HCT116 (cell line): ENCODE measurements around the gene ITGA2B. TPM values are rescaled to one million over a fixed set of nuclear protein-coding genes. Genes with fewer than 3 reads are reported as not detected.

ENCODE experiments used
- ATAC-seq: fragments of 200-7000 bp; cut with Tn5 transposase; 2 replicates; pipeline ENCODE4 v1.9.1; 2020; ENCODE audit warnings: mild to moderate bottlenecking, moderate library complexity
- BruUV-seq: library from RNA; stranded (reverse); fragments of 400-500 nt; replicated peaks from 2 replicates; lab custom pipeline; 2021; lab: Mats Ljungman, UMichigan
- CTCF ChIA-PET: fragments of 300-600 bp; sonication (Branson Sonifier 250); formaldehyde crosslinking; loops from one replicate; lab custom pipeline; 2021; ENCODE audit warnings: antibody characterized with exemption; lab: Charles Lee
- POLR2A ChIA-PET: fragments of 300-600, 350-600 bp; sonication (Branson Sonifier 250); formaldehyde crosslinking; loops from one replicate; lab custom pipeline; 2021; ENCODE audit warnings: antibody characterized with exemption; lab: Charles Lee
- RAD21 ChIA-PET, 2 experiments: fragments of 300-600 bp; sonication (Branson Sonifier 250); formaldehyde crosslinking; loops; one replicate each; lab custom pipeline; 2023; ENCODE audit warnings: low total read pairs in 2 of 2; ENCODE audit not compliant: uncharacterized antibody in 2 of 2, unreplicated experiment in 2 of 2, low non-redundant PET in 1 of 2; lab: Charles Lee
- DNase-seq: peaks from one replicate; pipeline ENCODE4 v3.0.0-alpha.2; 2010; ENCODE audit warnings: low read depth, low spot score
- H2AFZ ChIP-seq: fragments of 200-600 bp; shearing (Covaris generic), sonication (generic); 2 replicates; pipeline ENCODE4 v1.6.1; 2017; ENCODE audit warnings: low read depth, mixed run types, mixed read lengths, antibody characterized with exemption, low read length; ENCODE audit not compliant: poor library complexity, severe bottlenecking
- H3K27ac ChIP-seq: 2 replicates; pipeline ENCODE4 v1.5.1; 2012; ENCODE audit warnings: low read depth, low read length
- H3K27me3 ChIP-seq: fragments of 200-600 bp; sonication (generic); 2 replicates; pipeline ENCODE4 v1.6.1; 2016; ENCODE audit warnings: mixed run types, low read length, mixed read lengths; ENCODE audit not compliant: insufficient read depth
- H3K36me3 ChIP-seq, 2 experiments: fragments of 200-500 bp in 1 of 2; fragments of 200-600 bp in 1 of 2; sonication (Bioruptor generic) in 1 of 2; sonication (generic) in 1 of 2; 2 replicates each; pipeline versions ENCODE4 v1.5.1 to v1.6.1; 2014 to 2016; ENCODE audit warnings: low read length in 2 of 2, inconsistent platforms in 1 of 2, mixed read lengths in 1 of 2, mixed run types in 1 of 2; ENCODE audit not compliant: insufficient read depth in 2 of 2, control insufficient read depth in 1 of 2
- H3K4me1 ChIP-seq, 2 experiments: fragments of 200-600 bp in 1 of 2; sonication (generic) in 1 of 2; 2 replicates each; pipeline versions ENCODE4 v1.5.1 to v1.6.1; 2012 to 2017; ENCODE audit warnings: low read length in 2 of 2, inconsistent platforms in 1 of 2, mild to moderate bottlenecking in 1 of 2, mixed read lengths in 1 of 2, mixed run types in 1 of 2, moderate library complexity in 1 of 2; ENCODE audit not compliant: insufficient read depth in 2 of 2, control insufficient read depth in 1 of 2
- H3K4me2 ChIP-seq: fragments of 200-600 bp; sonication (generic); 2 replicates; pipeline ENCODE4 v1.6.1; 2017; ENCODE audit warnings: mixed run types, low read length, mixed read lengths
- H3K4me3 ChIP-seq, 2 experiments: fragments of 200-600 bp in 1 of 2; sonication (generic) in 1 of 2; replicated peaks in 1 of 2; 2 replicates each; pipeline ENCODE4 v1.5.1; 2011 to 2016; ENCODE audit warnings: low read length in 2 of 2, control low read depth in 1 of 2, low read depth in 1 of 2, mild to moderate bottlenecking in 1 of 2, mixed read lengths in 1 of 2, mixed run types in 1 of 2
- H3K79me2 ChIP-seq: fragments of 200-600 bp; sonication (generic); 2 replicates; pipeline ENCODE4 v1.6.1; 2017; ENCODE audit warnings: mild to moderate bottlenecking, mixed run types, low read length, moderate library complexity, mixed read lengths; ENCODE audit not compliant: insufficient read depth
- H3K9ac ChIP-seq: fragments of 200-600 bp; sonication (generic); 2 replicates; pipeline ENCODE4 v1.6.1; 2016; ENCODE audit warnings: low read length, mixed read lengths
- H3K9me2 ChIP-seq: fragments of 200-600 bp; sonication (generic), shearing (Covaris generic); 2 replicates; pipeline ENCODE4 v1.6.1; 2017; ENCODE audit warnings: mixed run types, mild to moderate bottlenecking, moderate library complexity; ENCODE audit not compliant: insufficient read depth
- H3K9me3 ChIP-seq, 2 experiments: fragments of 200-500 bp in 1 of 2; fragments of 200-600 bp in 1 of 2; sonication (Bioruptor generic) in 1 of 2; sonication (generic) in 1 of 2; 2 replicates each; pipeline ENCODE4 v1.6.1; 2014 to 2017; ENCODE audit warnings: low read length in 2 of 2, mixed read lengths in 2 of 2, inconsistent platforms in 1 of 2, low read depth in 1 of 2, mild to moderate bottlenecking in 1 of 2, mixed run types in 1 of 2, moderate library complexity in 1 of 2; ENCODE audit not compliant: control insufficient read depth in 1 of 2, insufficient read depth in 1 of 2
- H4K20me1 ChIP-seq: fragments of 200-600 bp; sonication (generic), shearing (Covaris generic); 2 replicates; pipeline ENCODE4 v1.6.1; 2017; ENCODE audit warnings: mixed run types, mild to moderate bottlenecking, moderate library complexity; ENCODE audit not compliant: insufficient read depth
- ATF3 ChIP-seq: IDR thresholded peaks from 2 replicates; pipeline ENCODE4 v1.6.1; 2012
- CBX3 ChIP-seq: IDR thresholded peaks from 2 replicates; pipeline ENCODE4 v1.6.1; 2012; ENCODE audit warnings: low read depth
- FOSL1 ChIP-seq: IDR thresholded peaks from 2 replicates; pipeline ENCODE4 v1.6.1; 2012; ENCODE audit warnings: low read depth
- POLR2AphosphoS5 ChIP-seq: IDR thresholded peaks from 2 replicates; pipeline ENCODE4 v1.6.1; 2011; ENCODE audit warnings: mild to moderate bottlenecking, low read depth, low read length, moderate library complexity
- ZFX ChIP-seq: fragments of 450-650 bp; IDR thresholded peaks from 2 replicates; pipeline ENCODE4 v1.6.1; 2017
- intact Hi-C: fragments of 100-400 bp; cut with micrococcal nuclease; formaldehyde crosslinking; loops from 2 replicates; pipeline ENCODE4 v1.10.0; 2022
- total RNA-seq: library from RNA; stranded (reverse); gene quantifications from one replicate; pipeline ENCODE4 v1.2.1, GENCODE V29; 2021; ENCODE audit not compliant: unreplicated experiment
- TF ChIP-seq, protein P1 (sequence below): IDR thresholded peaks from 2 replicates; pipeline ENCODE4 v1.6.1; 2011; ENCODE audit warnings: mild to moderate bottlenecking, low read length, moderate library complexity; ENCODE audit not compliant: insufficient replicate concordance; ENCODE audit errors: extremely low read depth

The ITGA2B gene
- total RNA-seq, 1 experiment from 2014 or later = 7.6 TPM

DNA sequence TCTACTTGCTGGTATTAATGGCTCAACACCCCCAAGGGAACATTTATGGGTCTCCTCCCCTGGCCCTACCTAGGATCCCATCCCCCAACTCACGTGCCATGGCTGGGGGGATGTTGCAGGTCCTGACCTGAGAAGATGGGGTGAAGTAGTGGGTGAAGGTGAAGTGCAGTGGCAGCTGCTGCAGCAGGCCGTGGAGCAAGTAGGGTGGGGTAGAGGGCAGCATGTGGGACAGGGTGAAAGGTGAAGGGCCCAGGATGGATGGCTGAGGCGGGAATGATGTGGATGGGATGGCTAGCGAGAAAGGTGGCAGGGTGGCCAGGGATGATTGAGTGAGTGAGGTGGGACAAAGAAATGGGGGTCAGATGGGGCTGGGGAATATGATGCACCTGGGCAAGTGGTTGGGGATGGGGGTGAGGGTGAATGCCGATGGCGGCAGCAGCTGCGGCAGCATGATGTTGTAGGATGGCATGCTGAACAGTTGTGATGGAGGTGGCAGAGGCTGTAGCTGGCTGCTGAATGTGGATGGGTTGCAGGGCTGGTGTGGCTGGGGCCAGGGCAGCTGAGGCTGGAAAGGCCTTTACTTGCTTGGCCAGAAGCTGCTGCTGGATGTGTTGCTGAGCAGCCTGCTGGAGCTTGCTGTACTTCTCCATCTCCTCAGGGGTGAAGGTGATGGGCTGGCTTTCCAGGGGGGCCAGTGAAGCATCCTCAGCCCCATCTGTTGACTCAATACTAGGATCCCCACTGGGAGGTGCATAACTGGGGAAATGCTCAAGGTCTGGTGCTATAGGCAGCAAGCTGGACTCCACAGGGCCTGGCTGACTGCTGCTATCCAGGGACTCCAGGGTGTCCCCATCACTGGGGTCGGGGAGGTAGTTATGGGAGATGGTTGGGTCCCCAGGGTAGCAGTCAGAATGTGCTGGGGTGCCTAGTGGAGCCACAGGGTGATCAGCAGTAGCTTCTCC lies 8.3 kb upstream of the ITGA2B start:
- ChIA-PET POLR2A (no interaction called here), RAD21 (no interaction called here), CTCF (interaction anchor here (0.8 kb wide), 1 partner anchor 126 kb away, joined by 4 read pairs; no protein-coding TSS in a partner anchor)
- H2AFZ ChIP-seq = no peak overlapping the region
- H3K4me3 ChIP-seq = no peak overlapping the region
- no peaks in the 10 kb centered on the region for H3K9me2 ChIP-seq
- intact Hi-C loops = no loop called here
- H3K4me1 ChIP-seq = no peaks in the 10 kb centered on the region
- no peaks in the 10 kb centered on the region for H3K9me3 ChIP-seq
- DNase-seq (no peak), ATAC-seq (no peak)
- no peak for TF ChIP-seq POLR2AphosphoS5
- no peak for TF ChIP-seq CBX3
- no peak for TF ChIP-seq ATF3
- TF ChIP-seq ZFX = no peak
- TF ChIP-seq, protein P1, sequence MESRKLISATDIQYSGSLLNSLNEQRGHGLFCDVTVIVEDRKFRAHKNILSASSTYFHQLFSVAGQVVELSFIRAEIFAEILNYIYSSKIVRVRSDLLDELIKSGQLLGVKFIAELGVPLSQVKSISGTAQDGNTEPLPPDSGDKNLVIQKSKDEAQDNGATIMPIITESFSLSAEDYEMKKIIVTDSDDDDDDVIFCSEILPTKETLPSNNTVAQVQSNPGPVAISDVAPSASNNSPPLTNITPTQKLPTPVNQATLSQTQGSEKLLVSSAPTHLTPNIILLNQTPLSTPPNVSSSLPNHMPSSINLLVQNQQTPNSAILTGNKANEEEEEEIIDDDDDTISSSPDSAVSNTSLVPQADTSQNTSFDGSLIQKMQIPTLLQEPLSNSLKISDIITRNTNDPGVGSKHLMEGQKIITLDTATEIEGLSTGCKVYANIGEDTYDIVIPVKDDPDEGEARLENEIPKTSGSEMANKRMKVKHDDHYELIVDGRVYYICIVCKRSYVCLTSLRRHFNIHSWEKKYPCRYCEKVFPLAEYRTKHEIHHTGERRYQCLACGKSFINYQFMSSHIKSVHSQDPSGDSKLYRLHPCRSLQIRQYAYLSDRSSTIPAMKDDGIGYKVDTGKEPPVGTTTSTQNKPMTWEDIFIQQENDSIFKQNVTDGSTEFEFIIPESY = no peak
- no peak for TF ChIP-seq FOSL1
- no peaks in the 10 kb centered on the region for H3K27me3 ChIP-seq
- H4K20me1 ChIP-seq = no peaks in the 10 kb centered on the region
- H3K4me2 ChIP-seq = no peak overlapping the region
- H3K79me2 ChIP-seq = no peaks in the 10 kb centered on the region
- no peak overlapping the region for H3K9ac ChIP-seq
- no TSS peak for BruUV-seq
- H3K36me3 ChIP-seq = peaks cover 15 to 21% of the 10 kb centered on the region in 2 experiments; a peak in 3 of 4 replicates
- no peak overlapping the region for H3K27ac ChIP-seq
